EL (cell line): ENCODE data around the gene MTREX.

Source experiments
- DNase-seq: peaks from one replicate; pipeline ENCODE4 v3.0.0-alpha.2; 2016

Gene MTREX

DNA sequence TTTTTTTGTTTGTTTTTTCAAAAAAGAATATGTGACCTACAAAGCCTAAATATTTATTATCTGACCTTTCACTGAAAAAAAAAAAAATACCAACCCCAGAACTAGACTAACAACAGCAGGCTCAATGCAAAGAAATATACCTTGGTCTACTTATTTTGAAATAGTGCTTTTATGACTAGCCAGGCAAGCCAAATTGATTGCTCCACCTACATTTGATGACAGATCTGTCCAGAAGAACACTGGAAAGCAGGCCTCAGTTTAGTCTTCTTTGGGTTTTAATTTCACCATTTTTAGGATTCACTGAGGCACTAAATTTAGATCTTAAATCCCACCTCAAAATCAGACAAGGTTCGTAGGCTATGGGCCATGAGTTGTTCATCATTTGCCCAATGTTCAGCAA, 129.7 kb downstream of the MTREX start:
- no peak for DNase-seq

DNA sequence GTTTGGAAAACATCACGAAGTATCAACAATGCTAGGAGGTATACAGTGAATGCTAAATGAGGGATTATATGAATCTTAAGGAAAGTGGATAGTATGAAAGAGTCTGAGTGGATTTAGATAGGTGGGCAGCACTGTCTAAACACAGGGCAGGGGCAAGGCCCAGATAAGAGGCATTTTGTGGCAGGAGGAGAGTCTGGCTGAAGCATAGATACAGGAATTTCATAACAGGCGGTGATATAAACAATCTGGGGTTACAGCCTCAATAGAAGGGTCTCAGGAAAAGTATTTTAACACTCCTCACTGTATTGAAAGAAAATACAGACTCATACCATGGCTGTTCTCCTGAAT, 130.0 kb downstream of the MTREX start:
- DNase-seq = no peak

DNA sequence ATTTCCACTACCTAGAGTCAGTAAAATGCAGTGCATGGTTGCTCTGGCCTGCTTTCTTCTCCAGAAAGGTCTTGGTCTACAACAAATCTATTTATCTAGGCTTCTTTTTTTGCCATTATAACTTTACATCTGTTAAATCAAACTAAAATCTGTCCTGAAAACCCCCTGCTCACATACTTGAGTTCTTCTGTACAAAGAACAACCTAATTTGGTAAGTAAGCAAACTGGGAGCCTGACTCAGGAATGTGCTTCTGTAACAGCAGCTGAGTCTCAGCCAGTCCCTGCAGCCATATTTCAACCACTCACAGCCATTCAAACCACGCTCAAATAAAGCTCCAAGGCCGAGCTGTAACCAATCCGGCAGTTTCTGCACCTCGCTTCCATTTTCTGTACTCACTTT, 131.2 kb downstream of the MTREX start:
- DNase-seq = peak; percentile 43

DNA sequence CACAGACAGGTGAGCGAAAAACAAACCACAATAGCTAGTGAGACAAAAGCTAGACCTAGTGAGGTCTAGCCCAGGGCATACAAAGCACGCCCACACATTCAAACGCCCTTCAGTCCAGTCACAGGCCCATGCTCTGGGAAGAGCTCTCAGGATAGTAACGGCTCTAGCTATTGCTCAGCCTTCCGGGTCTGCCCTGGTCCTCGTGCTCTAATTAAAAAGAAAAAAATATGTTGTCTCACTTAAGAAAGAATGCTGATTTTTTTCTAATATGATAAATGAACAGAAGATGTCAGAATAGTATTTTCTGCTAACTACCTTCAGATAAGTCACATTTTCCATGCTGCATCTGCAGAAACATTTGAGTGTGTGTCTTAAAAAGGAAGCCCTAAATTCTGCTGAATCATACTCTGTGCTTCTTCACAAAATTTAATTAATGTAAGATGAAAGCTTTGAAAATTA, 132.4 kb downstream of the MTREX start:
- peak; percentile 65 for DNase-seq

DNA sequence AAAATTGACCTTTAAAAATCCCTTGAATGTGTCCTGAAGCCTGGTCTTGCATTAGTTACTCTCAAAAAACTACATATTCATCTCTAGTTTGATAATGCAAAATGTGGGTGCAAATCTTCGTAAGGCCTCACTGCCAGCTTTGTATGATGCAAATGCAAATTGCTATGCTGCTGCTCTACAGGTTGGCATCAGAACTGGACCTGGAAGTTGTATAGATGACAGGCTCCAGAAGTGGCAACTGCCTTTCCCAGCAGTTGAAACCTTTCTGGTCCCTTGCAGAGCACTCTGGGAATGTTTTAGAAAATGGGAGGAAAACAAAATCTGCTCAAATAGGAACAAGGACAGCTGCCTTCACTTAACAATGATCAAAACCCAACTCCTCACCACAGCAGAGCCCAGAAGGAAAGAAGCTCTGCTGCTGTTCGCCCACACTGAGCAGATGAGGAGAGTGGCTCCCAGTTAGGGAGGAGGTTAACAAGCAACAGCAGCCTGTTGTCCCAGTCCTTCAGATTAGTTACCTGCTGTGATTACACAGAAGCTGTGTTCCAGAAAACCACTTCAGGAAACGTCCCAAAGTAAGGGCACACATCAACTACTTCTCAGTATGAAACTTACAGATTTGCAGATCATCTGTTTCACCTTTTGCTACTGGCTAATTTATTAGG, 133.4 kb downstream of the MTREX start:
- DNase-seq = no peak

DNA sequence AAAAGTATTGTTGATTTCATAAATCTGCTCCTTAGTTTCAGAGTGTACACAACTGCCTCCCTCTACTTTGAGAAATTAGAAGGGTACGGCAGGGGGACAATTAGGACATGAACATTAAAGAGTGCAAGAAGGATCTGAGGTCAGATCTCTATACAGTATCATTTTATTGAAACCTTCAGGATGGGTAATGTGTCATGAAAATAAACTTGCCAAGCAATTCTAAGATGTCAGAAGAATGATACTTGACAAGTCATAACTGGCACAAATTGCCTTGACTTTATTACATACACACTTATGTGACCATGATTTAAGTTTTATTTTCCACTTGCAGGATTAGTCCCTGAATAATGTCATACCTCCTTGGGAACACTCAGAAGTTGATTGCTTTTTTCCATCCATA, 134.2 kb downstream of the MTREX start:
- DNase-seq = no peak

DNA sequence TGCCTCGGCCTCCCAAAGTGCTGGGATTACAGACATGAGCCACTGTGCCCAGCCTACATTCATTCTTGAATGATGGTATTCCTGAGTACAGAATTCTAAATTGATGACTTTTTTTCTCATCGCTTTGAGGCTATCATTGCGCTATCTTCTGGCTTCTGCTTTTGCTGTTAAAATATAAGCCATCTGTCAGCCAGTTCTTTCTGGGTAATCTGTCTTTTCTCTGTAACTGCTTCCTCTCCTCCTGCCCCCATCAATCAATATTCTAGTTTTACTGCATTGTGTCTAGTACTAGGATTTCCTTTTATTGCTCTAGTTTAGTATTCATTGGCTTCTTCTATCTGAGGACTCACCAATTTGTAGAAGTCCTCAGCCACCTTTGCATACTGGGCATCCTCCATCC, 138.0 kb downstream of the MTREX start:
- DNase-seq = no peak

DNA sequence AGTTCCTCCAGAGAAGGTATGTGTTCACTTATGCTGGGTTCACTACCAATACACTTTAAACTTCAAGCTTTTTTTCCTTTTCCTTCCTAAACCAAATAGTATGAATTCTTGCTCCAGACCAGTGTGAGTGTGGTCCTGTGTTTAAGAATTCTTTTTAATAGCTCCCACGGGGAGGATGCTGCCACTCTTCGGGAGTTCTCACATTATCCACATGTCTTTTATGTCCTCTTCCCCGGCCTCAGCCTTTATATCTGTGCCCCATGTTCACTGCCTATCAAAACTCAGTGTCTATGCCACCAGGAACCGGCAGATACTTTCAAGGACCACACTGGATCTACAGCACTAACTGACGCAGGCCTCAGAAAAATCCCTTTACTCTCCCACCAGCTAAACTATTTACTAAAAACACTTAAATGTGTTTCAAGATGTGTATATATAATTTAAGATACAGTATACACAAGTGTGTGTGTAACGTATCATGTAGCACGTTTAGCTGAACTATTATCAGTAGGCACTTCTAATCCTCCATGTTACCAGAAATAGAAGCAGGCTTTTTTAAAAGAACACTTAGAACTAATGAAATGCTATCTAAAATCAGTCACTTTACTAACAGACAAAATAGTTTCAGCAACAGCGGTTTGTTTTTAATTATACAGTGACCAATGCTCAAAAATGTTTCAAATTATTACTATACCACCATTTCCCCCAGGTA, 139.0 kb downstream of the MTREX start:
- no peak for DNase-seq

DNA sequence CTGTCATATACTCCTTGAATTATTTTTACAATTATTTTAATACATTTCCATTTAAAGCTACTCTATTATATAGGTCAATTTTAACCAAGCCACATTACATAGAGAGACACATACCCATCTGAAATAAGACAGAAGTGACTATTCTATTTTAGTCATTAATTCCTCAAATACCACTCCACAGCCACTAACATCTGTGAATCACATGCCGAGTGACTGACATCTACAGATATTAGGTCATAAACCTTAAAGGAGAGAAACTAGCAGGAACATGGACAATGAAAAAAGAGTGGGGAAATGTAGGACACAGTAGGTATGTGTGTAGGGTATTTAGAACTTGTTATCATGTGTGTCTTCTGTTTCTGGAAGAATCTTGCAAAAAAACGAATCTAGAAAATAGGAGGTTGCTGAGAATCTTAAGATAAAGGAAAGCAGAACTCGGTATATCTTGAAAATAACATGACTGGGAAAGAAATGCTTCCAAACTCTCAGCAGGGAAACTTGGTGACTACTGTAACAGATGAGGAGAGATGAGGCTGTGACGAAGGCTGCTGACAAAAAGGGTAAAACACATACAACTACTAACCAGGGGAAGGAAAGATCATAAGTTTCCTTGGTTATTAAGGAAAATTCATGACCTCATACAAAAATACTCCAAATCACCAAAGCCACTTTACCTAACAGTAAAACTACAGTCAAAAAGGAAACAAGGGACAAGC, 142.4 kb downstream of the MTREX start:
- peak; percentile 70 for DNase-seq

DNA sequence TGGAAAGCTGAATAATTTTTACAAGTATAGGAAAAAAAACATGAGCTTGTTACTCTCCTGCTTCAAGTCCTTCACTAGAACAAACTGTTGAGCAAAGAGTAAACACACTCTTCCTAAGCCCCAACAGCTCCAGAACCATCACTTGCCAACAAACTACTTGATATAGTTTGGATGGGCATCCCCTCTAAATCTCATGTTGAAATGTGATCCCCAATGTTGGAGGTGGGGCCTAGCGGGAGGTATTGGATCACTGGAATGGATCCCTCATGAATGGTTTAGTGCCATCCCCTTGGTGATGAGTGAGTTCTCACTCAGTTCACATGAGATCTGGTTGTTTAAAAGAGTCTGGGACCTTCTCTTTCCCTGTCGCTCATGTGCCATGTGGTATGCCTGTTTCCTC, 144.2 kb downstream of the MTREX start:
- no peak for DNase-seq

DNA sequence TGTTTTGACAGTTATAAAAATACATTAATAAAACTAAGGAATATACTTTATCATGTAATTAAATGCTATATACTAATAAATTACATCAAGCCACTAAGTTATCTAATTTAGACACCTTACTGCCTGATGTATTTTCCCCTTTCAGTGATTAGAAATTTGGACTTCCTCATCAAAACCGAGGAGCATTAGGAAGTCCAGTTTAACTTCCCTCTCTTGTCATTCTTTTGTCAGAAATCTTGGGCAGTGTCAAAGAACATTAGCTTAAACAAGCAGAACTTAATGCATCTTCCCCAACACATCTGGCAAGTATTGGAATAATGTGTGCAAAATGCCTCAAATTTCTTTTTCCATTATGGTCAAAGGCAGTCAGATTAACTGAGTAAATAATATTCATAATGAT, 145.4 kb downstream of the MTREX start:
- no peak for DNase-seq

DNA sequence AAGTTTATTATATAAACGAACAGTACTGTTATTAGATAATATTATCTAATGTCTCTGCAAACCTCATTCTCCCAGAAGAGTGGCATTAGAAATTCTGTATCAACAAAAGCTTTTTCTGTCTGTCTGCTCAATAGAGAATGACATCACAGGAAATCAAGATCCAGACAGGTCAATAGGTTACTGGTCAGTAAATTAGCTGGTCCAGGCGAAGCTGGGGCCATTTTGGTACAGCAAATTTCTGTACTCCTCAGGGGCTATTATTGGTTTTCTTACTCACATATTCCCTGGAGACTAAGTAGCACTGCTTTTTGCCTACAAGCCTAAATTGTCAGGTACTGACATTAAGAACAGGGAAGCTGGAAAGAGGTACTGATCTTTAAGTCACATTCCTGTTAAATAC, 146.5 kb downstream of the MTREX start:
- no peak for DNase-seq

DNA sequence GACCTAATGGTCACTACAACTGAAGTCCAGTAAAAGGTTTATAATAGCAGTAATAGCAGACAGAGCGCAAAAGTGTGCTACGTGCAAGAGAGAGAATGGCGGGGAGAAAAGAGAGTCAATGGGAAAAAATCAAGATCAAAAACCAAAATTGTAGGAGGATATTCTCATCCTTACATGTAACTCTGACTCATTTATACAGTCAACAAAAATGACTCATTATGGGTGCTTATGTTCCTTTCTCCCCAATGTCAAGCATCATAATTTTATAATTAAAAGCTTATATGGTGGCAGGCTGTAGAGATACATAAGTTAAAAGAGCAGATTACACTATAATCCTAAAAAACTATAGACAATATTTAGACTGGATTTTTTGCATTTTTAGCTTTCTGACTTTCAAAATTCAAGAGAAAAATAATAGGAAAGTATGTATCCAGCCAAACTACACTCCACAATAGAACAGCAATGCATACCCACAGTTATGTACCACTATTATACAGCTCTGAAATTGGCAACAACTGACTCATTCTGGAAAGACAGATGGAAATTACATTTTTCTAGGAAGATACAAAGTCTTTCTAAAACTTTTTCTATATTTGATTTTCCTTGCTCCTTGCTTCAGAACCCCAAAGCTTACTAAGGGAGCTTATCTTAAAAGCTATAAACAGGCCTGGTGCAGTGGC, 148.6 kb downstream of the MTREX start:
- DNase-seq = peak; percentile 54

DNA sequence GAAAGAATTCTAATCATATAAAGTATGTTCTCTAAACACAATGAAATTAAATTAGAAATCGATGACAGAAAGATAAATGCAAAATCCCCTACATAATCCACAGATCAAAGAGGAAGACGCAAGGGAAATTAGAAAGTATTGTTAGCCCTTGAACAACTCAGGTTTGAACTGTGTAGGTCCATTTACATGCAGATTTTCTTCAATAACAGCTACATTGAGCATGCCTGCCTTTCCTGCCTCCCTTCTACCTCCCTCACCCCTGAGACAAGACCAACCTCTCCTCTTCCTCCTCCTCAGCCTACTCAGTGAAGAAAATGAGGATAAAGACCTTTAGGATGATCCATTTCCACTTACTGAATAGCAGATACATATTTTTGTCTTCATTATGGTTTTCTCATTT, 151.8 kb downstream of the MTREX start:
- no peak for DNase-seq

DNA sequence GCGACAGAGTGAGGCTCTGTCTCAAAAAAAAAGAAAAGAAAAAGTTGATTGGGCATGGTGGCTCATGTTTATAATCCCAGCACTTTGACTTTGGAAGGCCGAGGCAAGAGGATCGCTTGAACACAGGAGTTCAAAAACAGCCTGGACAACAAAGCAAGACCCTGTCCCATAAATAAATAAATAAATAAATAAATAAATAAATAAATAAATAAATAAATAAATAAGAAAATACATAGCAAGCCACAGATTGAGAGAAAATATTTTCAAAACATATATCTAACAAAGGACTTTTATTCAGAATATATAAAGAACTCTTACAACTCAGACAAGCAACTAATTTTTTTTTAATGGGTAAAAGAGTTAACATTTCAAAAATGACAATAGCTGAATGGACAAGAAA, 155.8 kb downstream of the MTREX start:
- DNase-seq = no peak

DNA sequence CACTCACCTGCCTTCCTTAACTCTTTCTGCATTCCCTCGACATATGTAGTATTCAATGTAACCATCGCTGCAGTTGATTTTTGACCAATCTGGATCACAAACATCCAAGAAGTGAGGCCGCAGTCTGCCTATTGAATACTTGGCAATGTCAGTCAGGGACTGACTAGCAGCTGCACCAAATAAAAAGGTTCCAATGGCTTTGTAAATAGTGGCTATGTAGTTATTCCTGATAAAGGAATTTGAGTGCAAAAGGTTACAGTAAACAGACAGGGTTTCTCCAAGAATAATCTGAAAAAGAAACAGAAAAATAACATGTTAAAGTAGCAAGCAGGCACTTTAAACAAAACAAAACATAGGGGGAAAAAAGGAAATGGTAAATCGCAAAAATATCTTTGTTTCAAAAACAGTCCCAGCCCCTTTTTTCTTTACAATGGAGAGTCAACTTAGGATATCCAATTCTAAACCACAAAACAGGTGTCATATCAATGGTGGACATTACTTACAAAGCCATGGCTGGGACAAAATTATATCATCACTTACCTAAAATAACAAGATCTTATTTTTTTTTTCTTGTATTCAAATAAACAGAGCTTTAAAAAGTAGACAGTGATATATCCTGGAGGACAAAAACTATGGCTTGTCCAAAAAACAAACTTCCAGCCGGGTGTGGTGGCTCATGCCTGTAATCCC, 160.2 kb downstream of the MTREX start:
- no peak for DNase-seq

DNA sequence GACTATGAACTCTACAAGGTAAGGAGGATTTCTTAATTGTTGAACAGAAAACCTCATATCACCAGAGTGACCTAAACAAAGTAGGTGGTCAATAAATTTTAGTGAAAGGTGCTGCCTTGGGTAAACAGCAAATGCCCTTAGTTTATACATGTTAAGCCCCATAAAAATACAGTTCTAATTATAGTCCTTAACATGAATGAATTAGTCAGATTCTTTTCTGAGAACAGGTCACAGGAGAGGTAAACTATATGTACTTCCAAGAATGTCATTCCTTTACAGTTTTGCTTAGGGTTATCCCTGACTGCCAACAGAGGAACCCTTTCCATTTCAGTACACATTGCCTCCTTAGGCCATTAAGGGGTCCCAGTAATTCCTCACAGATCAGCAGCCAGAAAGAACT, 162.1 kb downstream of the MTREX start:
- DNase-seq = no peak

DNA sequence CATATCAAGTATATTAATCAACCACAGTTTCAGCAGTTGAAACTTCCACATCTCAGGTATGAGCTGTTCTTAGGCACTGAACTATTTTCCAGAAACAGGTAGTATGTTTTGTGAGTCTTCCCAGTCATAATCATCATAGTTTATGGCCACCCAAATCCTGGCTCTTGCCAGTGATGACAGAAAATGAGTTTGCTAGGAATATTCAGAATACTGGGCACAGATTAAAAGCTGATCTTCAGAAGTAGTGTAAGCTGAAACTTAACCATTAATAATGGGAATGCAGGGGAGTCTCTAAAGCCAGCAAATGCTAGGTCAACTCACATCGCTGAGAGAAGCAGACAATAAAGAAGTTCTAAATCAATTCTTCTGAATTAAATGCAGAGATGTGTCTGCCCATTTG, 162.5 kb downstream of the MTREX start:
- no peak for DNase-seq

DNA sequence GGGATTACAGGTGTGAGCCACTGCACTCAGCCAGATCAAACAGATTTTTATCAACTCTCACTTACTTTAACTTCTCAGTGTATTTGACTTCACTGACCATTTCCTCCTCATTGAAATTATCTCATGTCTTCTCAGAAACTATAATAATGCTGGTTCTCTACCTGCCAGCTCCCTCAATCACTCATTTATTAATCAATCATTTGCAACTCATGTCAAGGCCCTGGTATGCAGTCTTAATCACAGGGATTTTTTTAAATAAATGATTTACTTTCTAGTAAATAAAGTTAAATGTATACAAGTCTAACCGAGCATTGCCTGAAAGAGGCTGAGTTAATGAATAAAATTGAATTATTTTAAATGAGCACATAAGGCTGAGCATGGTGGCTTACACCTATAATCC, 163.7 kb downstream of the MTREX start:
- DNase-seq = no peak

DNA sequence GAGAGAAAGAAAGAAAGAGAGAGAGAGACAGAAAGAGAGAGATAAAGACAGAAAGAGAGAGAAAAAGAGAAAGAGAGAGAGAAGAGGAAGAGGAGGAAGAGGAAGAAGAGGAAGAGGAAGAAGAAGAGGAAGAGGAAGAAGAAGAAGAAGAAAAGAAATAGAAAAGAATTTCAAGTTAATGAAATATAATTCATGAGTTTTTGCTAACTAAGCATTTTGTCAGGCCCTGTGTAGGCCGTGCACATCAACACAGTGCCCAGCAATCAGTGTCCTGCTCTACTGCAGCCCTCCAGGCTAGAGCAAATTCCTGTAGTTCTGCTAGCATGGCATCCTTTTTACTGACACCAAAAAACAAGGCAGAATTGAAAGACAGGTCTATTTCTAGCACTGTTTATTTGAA, 164.9 kb downstream of the MTREX start:
- DNase-seq = no peak
